A673 (cell line): ENCODE results near the gene RIMS1.

Experiments used
- EZH2 ChIP-seq: fragments of 200-600 bp; sonication (generic); IDR thresholded peaks from 2 replicates; pipeline ENCODE4 v1.6.1; 2017; ENCODE audit warnings: borderline replicate concordance, low read depth, mild to moderate bottlenecking, mixed read lengths, antibody characterized with exemption, low read length; ENCODE audit not compliant: poor library complexity, severe bottlenecking
- TF ChIP-seq, protein P1 (sequence below): fragments of 300-800, 200-600 bp; sonication (generic); conservative IDR thresholded peaks from 2 replicates; pipeline ENCODE4 v1.5.1; 2017; ENCODE audit warnings: low read depth, mild to moderate bottlenecking, antibody characterized with exemption, low read length, moderate library complexity, mixed read lengths

GRCh38 chr6:72440611-72441010, 554.3 kb downstream of the RIMS1 start:
- TF ChIP-seq EZH2 = no peak
- TF ChIP-seq, protein P1, sequence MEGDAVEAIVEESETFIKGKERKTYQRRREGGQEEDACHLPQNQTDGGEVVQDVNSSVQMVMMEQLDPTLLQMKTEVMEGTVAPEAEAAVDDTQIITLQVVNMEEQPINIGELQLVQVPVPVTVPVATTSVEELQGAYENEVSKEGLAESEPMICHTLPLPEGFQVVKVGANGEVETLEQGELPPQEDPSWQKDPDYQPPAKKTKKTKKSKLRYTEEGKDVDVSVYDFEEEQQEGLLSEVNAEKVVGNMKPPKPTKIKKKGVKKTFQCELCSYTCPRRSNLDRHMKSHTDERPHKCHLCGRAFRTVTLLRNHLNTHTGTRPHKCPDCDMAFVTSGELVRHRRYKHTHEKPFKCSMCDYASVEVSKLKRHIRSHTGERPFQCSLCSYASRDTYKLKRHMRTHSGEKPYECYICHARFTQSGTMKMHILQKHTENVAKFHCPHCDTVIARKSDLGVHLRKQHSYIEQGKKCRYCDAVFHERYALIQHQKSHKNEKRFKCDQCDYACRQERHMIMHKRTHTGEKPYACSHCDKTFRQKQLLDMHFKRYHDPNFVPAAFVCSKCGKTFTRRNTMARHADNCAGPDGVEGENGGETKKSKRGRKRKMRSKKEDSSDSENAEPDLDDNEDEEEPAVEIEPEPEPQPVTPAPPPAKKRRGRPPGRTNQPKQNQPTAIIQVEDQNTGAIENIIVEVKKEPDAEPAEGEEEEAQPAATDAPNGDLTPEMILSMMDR = no peak
